Prostate gland (tissue), 2 donors: ENCODE measurements around the gene KCNJ12.
"Not testable (repeated sequence)": the region's sequence is repeated elsewhere in the genome, so short reads cannot be mapped to it uniquely, and the experiment has no call there.

Experiments used
- POLR2A ChIP-seq: fragments of 450-650 bp; IDR thresholded peaks from one replicate; pipeline ENCODE4 v1.6.1; 2016; ENCODE audit warnings: antibody characterized with exemption, mild to moderate bottlenecking
- POLR2AphosphoS5 ChIP-seq: sonication (generic); formaldehyde crosslinking; IDR thresholded peaks from one replicate; pipeline ENCODE4 v1.6.1; 2017; ENCODE audit warnings: antibody characterized with exemption
- TF ChIP-seq, protein P1 (sequence below), 4 experiments: fragments of 200-600 bp in 2 of 4; fragments of 450-650 bp in 2 of 4; sonication (generic) in 2 of 4; IDR thresholded peaks; 1 replicate in 3 of 4; 2 replicates in 1 of 4; pipeline ENCODE4 v1.5.1; 2016 to 2019; ENCODE audit warnings: antibody characterized with exemption in 4 of 4, mild to moderate bottlenecking in 2 of 4, moderate library complexity in 2 of 4

DNA sequence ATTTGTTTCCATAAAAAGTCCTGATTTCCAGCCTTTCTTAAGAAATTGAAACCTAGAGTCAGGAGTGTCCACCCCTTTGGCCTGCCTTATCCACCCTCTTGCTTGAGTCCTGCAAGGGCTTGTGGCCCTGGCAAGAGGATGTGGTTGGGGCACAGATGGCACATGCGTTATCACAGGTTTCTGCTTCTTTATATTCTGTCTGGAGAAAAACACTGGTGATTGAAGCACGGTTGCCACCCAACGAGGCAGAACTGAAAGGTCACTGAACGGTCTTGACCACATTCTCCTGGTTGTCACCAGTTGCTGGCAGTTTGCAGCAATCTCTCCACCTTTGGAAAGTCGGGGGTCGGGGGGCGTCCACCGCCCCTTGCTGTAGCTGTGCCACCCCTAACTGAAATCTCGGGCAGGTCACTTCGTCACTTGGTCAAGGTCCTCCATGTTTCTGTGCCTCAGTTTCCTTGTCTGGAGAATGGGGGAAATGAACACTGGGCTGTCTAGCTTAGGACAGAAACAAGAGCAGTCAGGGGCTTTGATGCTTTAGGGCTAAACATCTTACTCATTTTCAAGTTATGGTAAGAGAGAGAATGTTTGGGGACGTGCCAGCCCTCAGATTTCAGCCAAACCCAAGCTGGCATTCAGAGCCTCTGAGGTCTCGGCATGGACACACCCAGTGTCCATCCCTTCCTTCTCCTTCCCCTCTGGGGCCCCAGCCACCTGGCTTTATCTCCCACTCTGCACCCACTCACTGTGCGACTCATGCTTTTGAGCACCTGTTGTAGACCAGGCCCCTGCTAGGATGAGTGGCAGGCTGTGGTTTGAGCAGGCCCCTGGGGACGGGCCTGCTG is 27.9 kb upstream of the KCNJ12 start:
- TF ChIP-seq, protein P1, sequence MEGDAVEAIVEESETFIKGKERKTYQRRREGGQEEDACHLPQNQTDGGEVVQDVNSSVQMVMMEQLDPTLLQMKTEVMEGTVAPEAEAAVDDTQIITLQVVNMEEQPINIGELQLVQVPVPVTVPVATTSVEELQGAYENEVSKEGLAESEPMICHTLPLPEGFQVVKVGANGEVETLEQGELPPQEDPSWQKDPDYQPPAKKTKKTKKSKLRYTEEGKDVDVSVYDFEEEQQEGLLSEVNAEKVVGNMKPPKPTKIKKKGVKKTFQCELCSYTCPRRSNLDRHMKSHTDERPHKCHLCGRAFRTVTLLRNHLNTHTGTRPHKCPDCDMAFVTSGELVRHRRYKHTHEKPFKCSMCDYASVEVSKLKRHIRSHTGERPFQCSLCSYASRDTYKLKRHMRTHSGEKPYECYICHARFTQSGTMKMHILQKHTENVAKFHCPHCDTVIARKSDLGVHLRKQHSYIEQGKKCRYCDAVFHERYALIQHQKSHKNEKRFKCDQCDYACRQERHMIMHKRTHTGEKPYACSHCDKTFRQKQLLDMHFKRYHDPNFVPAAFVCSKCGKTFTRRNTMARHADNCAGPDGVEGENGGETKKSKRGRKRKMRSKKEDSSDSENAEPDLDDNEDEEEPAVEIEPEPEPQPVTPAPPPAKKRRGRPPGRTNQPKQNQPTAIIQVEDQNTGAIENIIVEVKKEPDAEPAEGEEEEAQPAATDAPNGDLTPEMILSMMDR (IDR thresholded peaks at IDR 0.05) = not testable (repeated sequence)
- not testable (repeated sequence) for TF ChIP-seq POLR2A, POLR2AphosphoS5
